Lung (tissue), 12 donors: ENCODE data around the gene MCTP1. TPM values are rescaled to one million over a fixed set of nuclear protein-coding genes. Genes with fewer than 3 reads are reported as not detected.

ENCODE experiments used
- ATAC-seq: fragments of 200-7000 bp; cut with Tn5 transposase; one replicate; pipeline ENCODE4 v1.9.1; 2020; ENCODE audit warnings: moderate number of reproducible peaks; ENCODE audit not compliant: insufficient read depth, low FRiP score
- DNase-seq, 3 donors: peaks; one replicate each; pipeline ENCODE4 v3.0.0-alpha.2; 2013 to 2017
- H3K27ac ChIP-seq, 2 donors: one replicate each; pipeline ENCODE4 v1.5.1; 2013; ENCODE audit warnings: mild to moderate bottlenecking in 2 of 2, moderate library complexity in 2 of 2, control low read depth in 1 of 2, inconsistent platforms in 1 of 2, low read depth in 1 of 2, low read length in 1 of 2
- H3K27me3 ChIP-seq, 3 donors: one replicate each; pipeline ENCODE4 v1.5.1; 2013; ENCODE audit warnings: low read length in 2 of 3; ENCODE audit not compliant: control insufficient read depth in 3 of 3, insufficient read depth in 3 of 3
- H3K36me3 ChIP-seq, 4 donors: one replicate each; pipeline ENCODE4 v1.5.1; 2013; ENCODE audit warnings: low read length in 4 of 4, mild to moderate bottlenecking in 1 of 4, moderate library complexity in 1 of 4; ENCODE audit not compliant: control insufficient read depth in 4 of 4, insufficient read depth in 4 of 4
- H3K4me1 ChIP-seq, 5 donors: one replicate each; pipeline ENCODE4 v1.5.1; 2013; ENCODE audit warnings: low read length in 5 of 5, mild to moderate bottlenecking in 2 of 5, moderate library complexity in 1 of 5; ENCODE audit not compliant: control insufficient read depth in 5 of 5, insufficient read depth in 5 of 5
- H3K4me3 ChIP-seq: one replicate; pipeline ENCODE4 v1.5.1; 2013; ENCODE audit warnings: mild to moderate bottlenecking, control low read depth, moderate library complexity
- H3K9ac ChIP-seq, 2 donors: one replicate each; pipeline ENCODE4 v1.5.1; 2013; ENCODE audit warnings: low read length in 2 of 2, control low read depth in 1 of 2; ENCODE audit not compliant: insufficient read depth in 1 of 2
- H3K9me3 ChIP-seq, 4 donors: one replicate each; pipeline ENCODE4 v1.5.1; 2013; ENCODE audit warnings: low read length in 3 of 4, mild to moderate bottlenecking in 1 of 4, moderate library complexity in 1 of 4; ENCODE audit not compliant: control insufficient read depth in 4 of 4, insufficient read depth in 3 of 4
- WGBS, 2 donors: extraction: QIAGEN DNeasy Blood & Tissue Kit; methylation state at CpG; one replicate each; pipeline ENCODE4 v1.1.7; 2013; 5-methylcytosine and 5-hydroxymethylcytosine counted together
- polyA plus RNA-seq, 2 donors: library from polyadenylated mRNA; stranded (reverse); fragments of 200-250 nt; gene quantifications; one replicate each; pipeline ENCODE4 v1.2.1, GENCODE V29; 2013
- total RNA-seq, 2 donors: library from RNA; depleted of rRNA in 1 of 2; stranded (reverse); fragments of >200 nt in 1 of 2; gene quantifications; one replicate each; pipeline ENCODE4 v1.2.1, GENCODE V29; 2014 to 2021
- TF ChIP-seq, protein P1 (sequence below): IDR thresholded peaks from 2 replicates; pipeline ENCODE4 v1.5.1; 2012; ENCODE audit warnings: mild to moderate bottlenecking; ENCODE audit errors: control extremely low read depth, extremely low read depth
- donor health status: control.
- donor health status: control.
- donor health status: Bipolar disorder and iron deficiency.
- donor health status: healthy.
- donor health status: DM: yes; HTN: yes; CAD: no.

MCTP1 gene
- total and polyA plus RNA-seq, 4 donors = 5.8 to 34.8 (median 27.4) TPM

DNA sequence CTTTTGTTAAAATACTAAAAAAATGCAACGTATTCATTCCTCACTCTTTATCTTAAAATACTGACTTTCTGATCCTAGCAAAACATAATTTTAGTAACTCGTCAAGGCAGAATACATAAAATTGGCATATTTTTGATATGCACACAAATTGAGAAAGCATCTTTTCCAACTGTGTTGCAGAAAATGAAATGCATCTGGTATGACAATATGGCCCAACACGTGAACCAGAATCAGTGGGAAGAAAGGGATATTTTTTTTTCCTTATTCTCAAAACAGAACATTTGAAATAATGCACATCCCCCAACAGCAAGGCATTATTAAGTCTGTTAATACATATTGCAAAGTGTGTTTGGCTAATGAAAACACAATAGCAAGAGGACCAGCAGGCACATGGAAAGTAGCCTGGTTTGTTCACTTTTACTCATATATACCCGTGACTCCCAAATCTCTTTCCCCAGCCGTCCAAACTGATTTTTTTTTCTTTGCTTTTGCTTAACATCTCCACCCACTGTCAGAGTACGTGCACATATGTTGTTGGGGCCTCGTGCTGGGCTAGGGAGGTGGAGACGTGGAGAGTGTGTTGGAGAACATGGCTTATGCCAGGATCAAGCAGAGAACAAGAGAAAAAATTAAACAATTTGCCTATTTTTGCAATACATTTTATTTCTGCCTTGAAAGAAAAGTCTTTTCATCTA lies 4.3 kb downstream of the MCTP1 start:
- DNase-seq (no peak), ATAC-seq (no peak)
- Histone ChIP-seq H3K27ac (no peak overlapping the region), H3K9me3 (no peaks in the 10 kb centered on the region), H3K4me3 (no peak overlapping the region), H3K4me1 (peaks cover 0 to 16% (median 2%) of the 10 kb centered on the region in 5 donors), H3K36me3 (no peaks in the 10 kb centered on the region), H3K27me3 (peaks cover 0 to 43% (median 37%) of the 10 kb centered on the region in 3 donors), H3K9ac (no peak overlapping the region)
- WGBS, 2 donors = 68 to 81% methylated on average over 8 of the region's 8 CpGs
- TF ChIP-seq, protein P1, sequence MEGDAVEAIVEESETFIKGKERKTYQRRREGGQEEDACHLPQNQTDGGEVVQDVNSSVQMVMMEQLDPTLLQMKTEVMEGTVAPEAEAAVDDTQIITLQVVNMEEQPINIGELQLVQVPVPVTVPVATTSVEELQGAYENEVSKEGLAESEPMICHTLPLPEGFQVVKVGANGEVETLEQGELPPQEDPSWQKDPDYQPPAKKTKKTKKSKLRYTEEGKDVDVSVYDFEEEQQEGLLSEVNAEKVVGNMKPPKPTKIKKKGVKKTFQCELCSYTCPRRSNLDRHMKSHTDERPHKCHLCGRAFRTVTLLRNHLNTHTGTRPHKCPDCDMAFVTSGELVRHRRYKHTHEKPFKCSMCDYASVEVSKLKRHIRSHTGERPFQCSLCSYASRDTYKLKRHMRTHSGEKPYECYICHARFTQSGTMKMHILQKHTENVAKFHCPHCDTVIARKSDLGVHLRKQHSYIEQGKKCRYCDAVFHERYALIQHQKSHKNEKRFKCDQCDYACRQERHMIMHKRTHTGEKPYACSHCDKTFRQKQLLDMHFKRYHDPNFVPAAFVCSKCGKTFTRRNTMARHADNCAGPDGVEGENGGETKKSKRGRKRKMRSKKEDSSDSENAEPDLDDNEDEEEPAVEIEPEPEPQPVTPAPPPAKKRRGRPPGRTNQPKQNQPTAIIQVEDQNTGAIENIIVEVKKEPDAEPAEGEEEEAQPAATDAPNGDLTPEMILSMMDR = no peak

DNA sequence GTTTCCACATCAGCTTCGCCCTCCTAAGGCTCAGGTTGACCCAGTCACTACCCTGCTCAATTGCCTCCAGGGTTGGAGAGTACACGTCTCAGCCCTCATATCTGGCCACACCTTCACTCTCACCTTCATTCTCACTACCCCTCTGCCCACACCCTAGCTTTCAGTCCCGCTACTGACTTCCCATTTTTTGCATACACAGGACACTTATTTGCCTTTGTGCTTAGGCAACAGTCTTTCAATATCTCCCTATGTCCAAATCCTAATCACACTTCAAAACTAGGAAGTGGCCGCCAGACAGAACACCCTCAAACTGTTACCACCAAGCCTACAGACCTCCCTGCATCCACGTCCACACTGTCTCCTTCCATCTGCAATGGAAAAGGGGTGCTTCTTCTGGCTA lies 10.9 kb downstream of the MCTP1 start:
- no peak for DNase-seq
- no peaks in the 10 kb centered on the region for H3K9me3 ChIP-seq
- WGBS, 2 donors = 41 to 58% methylated on average over 5 of the region's 5 CpGs
- H3K27ac ChIP-seq = no peak overlapping the region
- H3K9ac ChIP-seq = no peak overlapping the region
- no peaks in the 10 kb centered on the region for H3K27me3 ChIP-seq
- no peak for ATAC-seq
- H3K36me3 ChIP-seq = no peaks in the 10 kb centered on the region
- TF ChIP-seq, protein P1 = no peak
- H3K4me1 ChIP-seq = no peaks in the 10 kb centered on the region
- H3K4me3 ChIP-seq = no peak overlapping the region

DNA sequence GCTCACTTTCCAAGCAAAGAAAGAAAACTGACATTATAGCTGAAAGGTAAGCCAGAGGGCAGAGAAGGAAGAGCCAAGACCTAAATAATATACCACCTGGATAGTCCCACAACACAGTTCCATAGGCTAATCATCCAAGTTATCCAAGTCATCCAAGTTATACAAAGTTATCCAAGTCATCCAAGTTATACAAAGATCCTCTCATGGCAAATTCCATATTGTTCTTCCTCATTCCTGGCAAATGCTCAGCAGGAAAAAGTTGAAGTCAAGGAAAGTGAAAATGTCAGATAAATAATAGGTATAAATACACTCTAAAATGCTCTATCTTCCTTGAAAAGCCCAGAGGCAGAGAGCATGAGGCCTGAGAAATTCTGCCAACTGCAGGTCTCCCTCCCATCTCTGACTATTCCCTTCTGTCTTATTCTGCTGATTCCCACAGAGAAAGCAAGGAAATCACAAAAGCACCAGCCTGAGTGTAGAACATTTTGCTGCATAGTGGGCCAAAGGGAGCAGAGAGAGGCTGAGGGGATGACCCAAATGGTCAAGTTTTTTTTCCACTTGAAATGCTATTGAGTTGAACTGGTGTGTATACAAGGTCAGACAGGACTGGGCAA lies 12.5 kb downstream of the MCTP1 start:
- Histone ChIP-seq H3K9ac (no peak overlapping the region), H3K4me3 (no peak overlapping the region), H3K36me3 (no peaks in the 10 kb centered on the region), H3K27me3 (no peaks in the 10 kb centered on the region), H3K9me3 (no peaks in the 10 kb centered on the region), H3K4me1 (no peaks in the 10 kb centered on the region), H3K27ac (no peak overlapping the region)
- TF ChIP-seq, protein P1 = no peak
- ATAC-seq (no peak), DNase-seq (no peak)
